Psoas muscle (tissue), 8 donors: ENCODE measurements around the gene FNDC11. TPM values are rescaled to one million over a fixed set of nuclear protein-coding genes. Genes with fewer than 3 reads are reported as not detected.

Experiments used
- ATAC-seq, 4 donors: fragments of 200-7000 bp; cut with Tn5 transposase; one replicate each; pipeline ENCODE4 v1.9.1; 2020; ENCODE audit warnings: moderate library complexity in 3 of 4, mild to moderate bottlenecking in 2 of 4
- DNase-seq, 2 donors: peaks; one replicate each; pipeline ENCODE4 v3.0.0-alpha.2; 2020
- H3K27ac ChIP-seq: fragments of 200-600 bp; one replicate; pipeline ENCODE4 v1.8.0; 2022
- H3K27me3 ChIP-seq, 3 donors: fragments of 200-600 bp in 1 of 3; one replicate each; pipeline versions ENCODE4 v1.6.1 to v1.8.0; 2013 to 2022; ENCODE audit warnings: low read length in 2 of 3, mild to moderate bottlenecking in 2 of 3, moderate library complexity in 1 of 3; ENCODE audit not compliant: insufficient read depth in 3 of 3
- H3K36me3 ChIP-seq, 2 donors: fragments of 200-600 bp in 1 of 2; one replicate each; pipeline versions ENCODE4 v1.6.1 to v1.8.0; 2013 to 2022; ENCODE audit warnings: low read depth in 1 of 2, mild to moderate bottlenecking in 1 of 2, moderate library complexity in 1 of 2; ENCODE audit not compliant: insufficient read depth in 1 of 2
- H3K4me1 ChIP-seq: fragments of 200-600 bp; one replicate; pipeline ENCODE4 v1.8.0; 2022
- H3K4me3 ChIP-seq: fragments of 200-600 bp; one replicate; pipeline ENCODE4 v1.8.0; 2022; ENCODE audit warnings: mild to moderate bottlenecking
- H3K9me3 ChIP-seq: fragments of 200-600 bp; one replicate; pipeline ENCODE4 v1.8.0; 2022
- CTCF ChIP-seq: fragments of 200-600 bp; IDR thresholded peaks from one replicate; pipeline ENCODE4 v1.8.0; 2022; ENCODE audit warnings: antibody characterized with exemption
- WGBS, 3 donors: extraction: QIAGEN DNeasy Blood & Tissue Kit; methylation state at CpG; one replicate each; pipeline versions ENCODE4 v1.1.6 to v1.1.7; 2013; 5-methylcytosine and 5-hydroxymethylcytosine counted together
- intact Hi-C, 2 donors: fragments of 100-400 bp; cut with DNase I; formaldehyde crosslinking; loops; one replicate each; pipeline versions ENCODE4 v1.11.0 to v1.14.2; 2022
- polyA plus RNA-seq, 3 donors: library from polyadenylated mRNA; stranded (reverse); fragments of 200-250 nt; gene quantifications; one replicate each; pipeline ENCODE4 v1.2.3, GENCODE V29; 2013
- total RNA-seq, 4 donors: library from RNA; stranded (reverse); fragmentation: NEBNext Ultra II Directional in 2 of 4; extraction: Animal tissue kit (Norgen Biotek cat#: 25700) in 2 of 4; gene quantifications; one replicate each; pipeline versions ENCODE4 v1.2.1 to v1.2.4, GENCODE V29; 2021 to 2023
- donor health status: healthy with polysubstance abuse.
- donor health status: DM: no; HTN: no; CAD: no; lungs with moderate emphysema.
- donor health status: Bipolar disorder and iron deficiency.
- donor health status: healthy.
- donor health status: DM: yes; HTN: yes; CAD: no.
- donor health status: DM: no; HTN: no; CAD: no.
- donor health status: DM: no; HTN: no; CAD: no.
- donor health status: DM: yes; HTN: yes; CAD: no.

The FNDC11 gene
- total and polyA plus RNA-seq, 7 donors = 0.07 to 0.14 (median 0.08) TPM; not detected in 4

- H3K36me3 ChIP-seq = peaks cover 4 to 48% of the 10 kb centered on the region in 2 donors
- ATAC-seq = no peak
- intact Hi-C loops = no loop called here
Observed at GRCh38 chr20:63590218-63591146, 36.5 kb downstream of the FNDC11 start.

GRCh38 chr20:63591147-63591533 is 37.2 kb downstream of the FNDC11 start:
- no peaks in the 10 kb centered on the region for H3K4me1 ChIP-seq
- DNase-seq (no peak), ATAC-seq (no peak)
- peaks cover 4 to 54% of the 10 kb centered on the region in 2 donors for H3K36me3 ChIP-seq
- no peak for TF ChIP-seq CTCF
- H3K27me3 ChIP-seq = no peaks in the 10 kb centered on the region
- intact Hi-C loops = no loop called here
- H3K27ac ChIP-seq = no peak overlapping the region
- no peaks in the 10 kb centered on the region for H3K9me3 ChIP-seq
- no peak overlapping the region for H3K4me3 ChIP-seq
- WGBS, 3 donors = 92 to 97% (median 96%) methylated on average over 4 of the region's 4 CpGs

More at GRCh38 chr20:63590218-63591146, 36.5 kb downstream of the FNDC11 start:
- Histone ChIP-seq H3K4me1 (no peaks in the 10 kb centered on the region), H3K27me3 (no peaks in the 10 kb centered on the region), H3K4me3 (no peak overlapping the region), H3K9me3 (no peaks in the 10 kb centered on the region), H3K27ac (no peak overlapping the region)
- no peak for DNase-seq
- WGBS, 3 donors = 91 to 93% (median 91%) methylated on average over 52 of the region's 52 CpGs
- TF ChIP-seq CTCF = no peak

DNA sequence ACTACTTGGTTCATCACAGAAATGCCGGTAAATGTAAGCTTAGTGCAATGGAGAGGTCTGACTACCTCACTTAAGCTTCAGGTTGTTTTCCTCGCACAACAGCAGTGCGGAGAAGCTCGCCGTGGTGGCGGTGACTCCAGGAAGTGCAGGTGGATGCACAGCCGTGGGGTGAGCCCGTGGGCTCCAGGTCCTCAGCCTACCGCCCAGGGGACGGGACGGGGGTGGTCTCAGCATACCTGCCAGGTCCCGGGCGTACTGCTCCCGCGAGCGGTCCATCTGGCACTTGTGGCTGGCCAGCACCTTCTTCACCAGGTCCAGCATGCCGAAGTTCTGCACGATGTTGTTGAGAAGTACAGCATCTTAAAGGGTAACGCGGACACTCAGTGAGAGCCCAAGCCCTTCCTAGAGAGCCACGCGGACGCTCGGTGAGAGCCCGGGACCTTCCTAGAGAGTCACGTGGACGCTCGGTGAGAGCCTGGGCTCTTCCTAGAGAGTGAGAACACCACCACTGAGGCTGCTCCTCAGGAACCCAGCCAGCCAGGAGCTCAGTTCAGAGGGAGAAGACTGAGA is 37.9 kb downstream of the FNDC11 start:
- no peak for DNase-seq
- H3K4me1 ChIP-seq = no peaks in the 10 kb centered on the region
- no peak overlapping the region for H3K27ac ChIP-seq
- no peaks in the 10 kb centered on the region for H3K27me3 ChIP-seq
- no peak for ATAC-seq
- no peak for TF ChIP-seq CTCF
- no peaks in the 10 kb centered on the region for H3K9me3 ChIP-seq
- WGBS, 3 donors = 94 to 97% (median 95%) methylated on average over 28 of the region's 28 CpGs
- no peak overlapping the region for H3K4me3 ChIP-seq
- intact Hi-C loops = no loop called here
- peaks cover 4 to 56% of the 10 kb centered on the region in 2 donors for H3K36me3 ChIP-seq

DNA sequence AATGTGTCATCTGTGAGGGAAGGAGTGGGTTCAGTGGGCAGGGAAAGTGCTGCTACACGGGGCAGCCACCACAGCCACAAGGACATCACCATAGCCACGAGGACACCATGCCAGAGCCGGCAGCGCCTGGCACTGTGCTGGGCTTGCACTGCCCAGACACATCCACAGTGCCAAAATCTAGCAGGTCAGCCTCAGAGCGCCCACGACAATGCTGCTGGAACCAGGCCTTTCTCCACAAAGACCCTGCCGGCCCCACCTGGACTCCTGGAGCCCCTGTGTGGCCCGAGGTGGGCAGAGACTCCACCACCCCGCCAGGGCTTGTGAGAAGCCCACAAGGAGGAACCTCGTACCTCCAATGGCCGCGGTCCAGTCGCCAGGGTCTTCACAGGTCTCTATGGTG is 38.7 kb downstream of the FNDC11 start:
- DNase-seq (no peak), ATAC-seq (no peak)
- Histone ChIP-seq H3K4me1 (no peaks in the 10 kb centered on the region), H3K36me3 (peaks cover 4 to 57% of the 10 kb centered on the region in 2 donors), H3K27me3 (no peaks in the 10 kb centered on the region), H3K27ac (no peak overlapping the region), H3K4me3 (no peak overlapping the region), H3K9me3 (no peaks in the 10 kb centered on the region)
- no peak for TF ChIP-seq CTCF
- WGBS, 3 donors = 69 to 80% (median 80%) methylated on average over 13 of the region's 13 CpGs
- intact Hi-C loops = no loop called here
